ENCODE data around the gene FCRLB. TPM values are rescaled to one million over a fixed set of nuclear protein-coding genes. Genes with fewer than 3 reads are reported as not detected.

Gene FCRLB
- total and polyA plus RNA-seq, 2 of the 13 experiments (the other 11 are each of a cell fraction or from before 2014, with no cell fraction given), result 0.08 to 0.11 TPM

- TF ChIP-seq CEBPZ (IDR thresholded peaks at IDR 0.05; ENCODE audit: low read length) (no peak), GLMP (CRISPR knock-in tag; IDR thresholded peaks at IDR 0.05; ENCODE audit: borderline replicate concordance) (no peak), PHF21A (CRISPR knock-in tag; IDR thresholded peaks at IDR 0.05) (peak; percentile 84), TRAFD1 (CRISPR knock-in tag; IDR thresholded peaks at IDR 0.05; ENCODE audit: borderline replicate concordance) (peak; percentile 53; the same call in 1 of the 2 replicates), SIX4 (CRISPR knock-in tag; IDR thresholded peaks at IDR 0.05) (0 out of 2 replicates have a peak, but pooled peaks have one; percentile 10), ZNF670 (CRISPR knock-in tag; IDR thresholded peaks at IDR 0.05; ENCODE audit: borderline replicate concordance) (peak; percentile 93), SP4 (CRISPR knock-in tag; IDR thresholded peaks at IDR 0.05) (peak; percentile 59; the same call in 1 of the 2 replicates), ZNF766 (CRISPR knock-in tag; IDR thresholded peaks at IDR 0.05; ENCODE audit: borderline replicate concordance) (peak; percentile 80; the same call in 1 of the 2 replicates), MED13 (CRISPR knock-in tag; IDR thresholded peaks at IDR 0.05) (peak; percentile 22; the same call in 1 of the 2 replicates), ZNF510 (CRISPR knock-in tag; IDR thresholded peaks at IDR 0.05; ENCODE audit: low read depth) (peak; percentile 64; the same call in 1 of the 2 replicates), HOXA5 (CRISPR knock-in tag; IDR thresholded peaks at IDR 0.05) (peak; percentile 64), KLF11 (CRISPR knock-in tag; IDR thresholded peaks at IDR 0.05) (peak; percentile 33), MXD3 (CRISPR knock-in tag; IDR thresholded peaks at IDR 0.05) (peak; percentile 81; the same call in 1 of the 2 replicates), ZNF580 (CRISPR knock-in tag; IDR thresholded peaks at IDR 0.05; ENCODE audit: borderline replicate concordance, low read depth) (peak; percentile 43; the same call in 1 of the 2 replicates), DNMT3B (CRISPR knock-in tag; conservative IDR thresholded peaks at IDR 0.05) (peak; percentile 48), ZBTB20 (CRISPR knock-in tag; IDR thresholded peaks at IDR 0.05; ENCODE audit: borderline replicate concordance, low read depth) (no peak), HDAC2 (CRISPR knock-in tag; IDR thresholded peaks at IDR 0.05) (peak; percentile 55), GATAD1 (CRISPR knock-in tag; IDR thresholded peaks at IDR 0.05) (peak; percentile 80), ZNF136 (CRISPR knock-in tag; IDR thresholded peaks at IDR 0.05; ENCODE audit: low read depth) (no peak), HDAC1 (CRISPR knock-in tag; IDR thresholded peaks at IDR 0.05) (peak; percentile 92), ZNF224 (CRISPR knock-in tag; IDR thresholded peaks at IDR 0.05) (peak; percentile 79; the same call in 1 of the 2 replicates)
Measured at GRCh38 chr1:161749509-161750407, 28.4 kb downstream of the FCRLB start, which contains the start of gene DUSP12 (continued).

Measured in HepG2 (cell line).